AG09319 (cell line): Measurements from ENCODE around the gene CLK2.
A peak's percentile ranks its signal among the peaks of the same experiment; 100 is the strongest.
"Not testable (repeated sequence)": the region's sequence is repeated elsewhere in the genome, so short reads cannot be mapped to it uniquely, and the experiment has no call there.

ENCODE experiments used
- DNase-seq: peaks from one replicate; pipeline ENCODE4 v3.0.0-alpha.2; 2010; ENCODE audit warnings: low read depth; ENCODE audit errors: extremely low read depth
- CTCF ChIP-seq: IDR thresholded peaks from 2 replicates; pipeline ENCODE4 v1.5.1; 2011; ENCODE audit warnings: low read depth, mild to moderate bottlenecking, inconsistent platforms, low read length, moderate library complexity

CLK2 gene

DNA sequence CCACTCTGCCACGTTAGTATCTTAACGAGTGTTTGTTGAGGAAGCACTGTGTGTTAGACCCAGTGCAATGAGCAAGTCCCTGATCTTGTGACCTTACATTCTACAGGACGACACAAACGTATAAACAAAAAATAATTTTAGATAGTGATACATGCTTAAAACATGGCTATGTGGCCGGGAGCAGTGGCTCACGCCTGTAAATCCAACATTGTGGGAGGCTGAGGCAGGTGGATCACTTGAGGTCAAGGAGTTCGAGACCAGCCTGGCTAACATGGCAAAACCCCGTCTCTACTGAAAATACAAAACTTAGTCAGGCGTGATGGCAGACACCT, 45.2 kb downstream of the CLK2 start:
- DNase-seq = no peak
- no peak for TF ChIP-seq CTCF

GRCh38 chr1:155227261-155228095, 45.8 kb downstream of the CLK2 start:
- DNase-seq = peak; percentile 97
- no peak; the same call in 1 of the 2 replicates for TF ChIP-seq CTCF

GRCh38 chr1:155226910-155227260, 46.4 kb downstream of the CLK2 start:
- TF ChIP-seq CTCF = no peak

GRCh38 chr1:155226188-155226909, 47.0 kb downstream of the CLK2 start:
- peak; percentile 62 for TF ChIP-seq CTCF

More at GRCh38 chr1:155226910-155227260, 46.4 kb downstream of the CLK2 start:
- DNase-seq = no peak

DNA sequence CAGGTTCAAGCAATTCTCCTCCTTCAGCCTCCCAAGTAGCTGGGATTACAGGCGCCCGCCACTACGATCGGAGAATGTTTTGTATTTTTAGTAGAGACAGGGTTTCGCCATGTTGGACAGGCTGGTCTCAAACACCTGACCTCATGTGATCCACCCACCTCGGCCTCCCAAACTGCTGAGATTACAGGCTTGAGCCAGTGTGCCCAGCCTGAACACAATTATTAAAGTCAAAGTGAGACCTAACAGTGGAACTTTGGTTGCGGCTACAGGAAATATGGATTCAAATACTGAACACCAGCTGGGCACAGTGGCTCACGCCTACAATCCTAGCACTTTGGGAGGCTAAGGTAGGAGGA, 47.9 kb downstream of the CLK2 start:
- DNase-seq = not testable (repeated sequence)

More at GRCh38 chr1:155226188-155226909, 47.0 kb downstream of the CLK2 start:
- no peak for DNase-seq

GRCh38 chr1:155223047-155223446, 50.3 kb downstream of the CLK2 start:
- TF ChIP-seq CTCF = no peak
- no peak for DNase-seq

DNA sequence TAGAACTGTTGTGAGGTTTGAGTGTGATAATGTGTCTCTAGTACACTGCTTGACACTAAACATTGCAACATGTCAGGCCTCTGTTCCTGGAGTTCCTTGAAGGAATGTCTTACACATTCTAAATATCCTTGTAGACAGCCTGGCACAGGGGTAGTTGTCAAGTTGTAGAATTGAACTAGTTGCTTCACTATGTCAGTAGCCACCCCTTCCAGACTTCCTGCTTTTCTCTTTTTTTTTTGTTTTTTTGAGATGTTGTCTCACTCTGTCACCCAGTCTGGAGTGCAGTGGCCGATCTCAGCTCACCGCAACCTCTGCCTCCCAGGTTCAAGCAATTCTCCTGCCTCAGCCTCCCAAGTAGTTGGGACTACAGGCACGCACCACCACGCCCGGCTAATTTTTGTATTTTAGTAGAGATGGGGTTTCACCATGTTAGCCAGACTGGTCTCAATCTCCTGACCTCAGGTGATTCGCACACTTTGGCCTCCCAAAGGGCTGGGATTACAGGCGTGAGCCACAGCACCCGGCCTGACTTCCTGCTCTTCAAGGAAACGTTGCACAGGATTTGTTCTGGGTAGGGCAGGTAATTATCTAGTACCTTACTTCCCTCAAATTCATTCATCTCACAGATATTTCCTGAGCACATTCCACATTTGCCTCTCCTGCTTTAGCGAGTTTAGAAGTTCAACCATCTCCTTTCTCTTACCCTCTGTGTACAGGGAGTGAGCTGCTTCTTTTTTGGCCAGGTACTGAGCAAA, 52.9 kb downstream of the CLK2 start:
- DNase-seq = not testable (repeated sequence)

DNA sequence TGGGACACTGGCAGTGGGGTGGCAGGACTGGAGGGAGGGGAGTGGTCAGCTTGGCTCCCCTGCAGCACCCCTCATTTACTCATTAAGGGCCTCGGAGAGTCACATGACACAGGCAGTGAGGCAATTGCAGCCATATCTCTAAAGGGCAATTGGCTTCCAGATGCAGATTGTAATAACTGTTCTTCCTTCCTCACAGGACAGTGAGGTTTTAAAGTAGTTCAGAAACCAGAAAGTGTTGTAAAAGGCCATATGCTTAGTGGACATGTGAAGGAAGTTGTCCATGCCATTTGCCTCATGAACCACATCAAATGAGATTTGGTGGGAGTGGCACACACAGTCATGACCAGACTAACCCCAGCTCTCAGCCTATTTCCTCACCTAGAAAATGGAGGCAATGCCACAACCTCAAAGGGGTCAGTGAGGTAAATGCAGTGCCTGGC, 53.7 kb downstream of the CLK2 start:
- TF ChIP-seq CTCF = no peak
- no peak for DNase-seq
